OCI-M2 (cell line): Measurements from ENCODE around the gene VEGFB.

ENCODE experiments used
- DNase-seq: peaks from one replicate; lab custom pipeline; 2025; ENCODE audit not compliant: unreplicated experiment; lab: John Stamatoyannopoulos, UW

VEGFB gene

DNA sequence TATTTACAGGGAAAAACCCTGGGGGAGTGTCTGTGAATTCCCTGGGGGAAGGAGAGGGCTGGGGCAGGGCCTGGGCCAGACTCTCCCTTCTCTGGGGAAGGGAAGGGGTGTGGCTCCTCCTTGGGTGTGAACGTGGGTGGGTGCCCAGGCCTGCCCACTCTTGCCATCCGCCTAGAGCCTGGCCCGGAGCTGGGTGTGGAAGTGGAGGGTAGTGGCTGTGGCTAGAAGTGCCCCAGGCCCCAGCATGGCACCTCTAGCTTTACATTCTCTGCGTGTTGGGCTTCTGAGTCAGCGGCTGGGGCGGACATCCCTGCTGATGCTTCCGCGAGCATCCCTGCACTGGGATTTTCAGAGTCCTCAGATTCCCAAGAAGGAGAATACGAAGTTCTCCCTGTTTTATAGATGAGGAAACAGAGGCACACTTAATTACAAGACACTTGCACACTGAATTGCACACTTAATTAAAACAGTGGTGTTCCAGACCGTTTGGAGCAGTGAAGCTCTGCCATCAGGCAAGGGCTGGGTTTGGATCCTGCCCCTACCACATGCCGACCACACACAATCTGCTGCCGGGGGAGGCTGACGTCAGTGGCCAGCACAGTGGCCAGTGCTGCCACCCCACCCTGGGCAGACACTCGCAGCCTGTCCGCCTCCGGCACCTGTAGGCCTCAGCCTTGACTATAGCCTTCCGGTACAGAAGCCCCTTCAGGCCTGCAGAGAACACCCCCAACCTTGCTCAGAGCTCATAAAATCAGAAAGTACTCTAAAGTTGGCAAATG, 42.5 kb downstream of the VEGFB start:
- DNase-seq, result no peak

DNA sequence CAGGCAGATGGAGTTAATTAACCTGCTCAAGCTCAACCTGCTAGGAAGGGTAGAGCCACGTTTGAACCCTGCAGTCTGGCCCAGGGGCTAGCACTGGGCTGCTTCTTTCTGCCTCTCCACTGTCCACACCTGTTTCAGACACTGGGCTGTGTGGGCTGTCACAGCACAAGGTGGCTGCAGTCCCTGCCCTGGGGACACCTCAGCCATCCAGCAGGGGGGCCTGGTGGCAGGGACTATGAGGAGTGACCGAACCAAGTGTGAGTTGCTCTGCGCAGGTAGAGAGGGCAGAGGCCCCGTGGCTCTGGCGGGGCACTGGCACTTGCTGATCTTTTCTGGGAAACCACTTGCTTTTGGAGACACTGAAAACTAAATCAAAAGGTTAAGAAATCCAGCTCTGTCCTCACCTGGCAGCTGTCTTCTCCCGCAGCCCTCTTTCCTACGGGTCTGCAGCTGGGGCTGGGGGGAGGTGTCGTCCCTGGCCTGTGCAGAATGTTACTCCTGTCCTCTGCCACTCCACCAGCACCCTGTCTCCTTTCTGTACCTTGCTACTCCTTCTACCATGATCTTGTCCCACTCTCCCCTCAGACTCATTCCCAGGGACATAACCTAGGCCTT, 44.3 kb downstream of the VEGFB start:
- no peak for DNase-seq

DNA sequence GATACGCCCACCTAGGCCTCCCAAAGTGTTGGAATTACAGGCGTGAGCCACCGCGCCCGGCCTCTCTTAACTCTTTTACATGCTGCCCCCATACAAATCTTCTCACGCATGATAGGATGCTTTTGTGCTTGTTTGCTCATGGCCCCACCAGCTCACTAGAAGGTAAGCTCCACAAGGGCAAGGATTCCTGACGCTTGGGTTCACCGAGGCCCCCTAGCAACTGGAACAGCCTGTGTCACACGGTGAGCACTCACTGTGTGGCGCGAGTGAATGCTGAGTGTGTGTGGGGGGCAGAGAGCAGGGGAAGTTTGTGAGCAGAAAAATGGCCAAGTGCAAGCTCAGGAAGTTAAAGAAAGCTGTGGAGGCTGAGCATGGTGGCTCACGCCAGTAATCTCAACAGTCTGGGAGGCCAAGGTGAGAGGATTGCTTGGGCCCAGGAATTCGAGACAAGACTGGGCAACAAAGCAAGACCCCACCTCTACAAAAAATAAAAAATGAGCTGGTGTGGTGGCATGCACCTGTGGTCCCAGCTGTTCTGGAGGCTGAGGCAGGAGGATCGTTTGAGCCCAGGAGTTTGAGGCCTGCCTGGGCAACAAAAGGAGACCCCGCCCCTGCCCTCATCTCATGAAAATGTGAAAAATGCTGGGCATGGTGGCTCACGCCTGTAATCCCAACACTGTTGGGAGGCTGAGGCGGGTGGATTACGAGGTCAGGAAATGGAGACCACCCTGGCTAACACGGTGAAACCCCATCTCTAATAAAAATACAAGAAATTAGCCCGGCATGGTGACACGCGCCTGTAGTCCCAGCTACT, 47.8 kb downstream of the VEGFB start:
- no peak for DNase-seq

DNA sequence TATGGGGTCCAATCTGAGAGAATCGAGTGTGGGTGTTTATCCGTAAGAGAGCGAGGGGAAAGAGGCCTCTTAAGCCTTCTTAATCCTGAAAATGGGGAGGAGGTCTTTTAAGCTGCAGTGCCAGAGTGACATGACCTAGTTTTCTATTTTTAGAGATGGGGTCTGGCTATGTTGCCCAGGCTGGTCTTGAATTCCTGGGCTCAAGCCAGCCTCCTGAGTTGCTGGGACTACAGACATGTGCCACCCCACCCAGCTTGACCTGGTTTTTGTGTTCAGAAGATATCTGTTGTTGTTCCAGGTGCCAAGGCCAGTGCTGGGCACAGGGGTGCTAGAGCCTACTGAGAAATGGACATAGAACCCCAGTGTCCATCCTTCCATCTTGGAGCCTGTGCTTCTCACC, 48.7 kb downstream of the VEGFB start:
- no peak for DNase-seq

DNA sequence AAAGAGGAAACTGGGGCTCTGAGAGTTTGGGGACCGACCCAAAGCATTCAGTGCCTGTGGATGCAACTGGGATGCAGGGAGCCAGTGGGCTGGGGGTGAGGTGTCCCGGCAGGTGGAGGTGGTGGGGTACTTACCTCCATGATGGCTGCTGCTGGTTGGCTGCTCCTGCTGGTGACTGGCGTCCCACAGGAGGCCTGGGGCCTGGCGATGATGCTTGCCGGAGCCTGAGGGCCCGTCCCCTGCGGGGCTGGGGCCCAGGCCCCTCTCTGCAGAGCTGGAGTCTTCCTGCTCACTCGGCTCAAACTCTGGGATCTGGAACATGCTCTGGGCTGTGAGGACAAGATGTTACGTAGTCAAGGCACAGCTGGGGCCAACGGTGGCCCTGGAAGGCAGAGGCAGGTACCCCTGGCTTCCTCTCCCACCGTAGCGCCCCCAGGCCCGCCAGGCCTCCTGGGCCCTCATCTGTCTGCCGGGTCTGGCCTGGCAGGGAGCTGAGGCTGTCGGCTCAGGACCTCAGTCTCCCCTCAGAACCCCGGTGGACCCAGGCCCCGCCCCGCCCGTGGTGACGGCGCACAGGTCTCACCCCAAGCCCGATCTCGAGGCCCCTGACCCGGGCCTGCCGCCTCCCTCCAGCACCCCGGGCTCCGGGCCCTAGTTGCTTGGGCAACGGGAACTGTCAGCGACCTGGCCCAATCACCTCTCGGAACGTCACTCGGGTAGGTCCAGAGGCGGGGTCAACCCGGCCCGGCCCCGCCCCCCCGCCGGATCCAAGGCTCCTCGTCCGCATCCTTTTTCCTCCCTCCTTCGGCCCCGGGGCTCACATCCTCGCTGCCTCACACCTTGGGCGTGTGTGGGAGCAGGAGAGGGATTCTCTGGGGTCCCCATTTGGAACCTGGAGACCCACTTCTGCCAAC, 49.9 kb downstream of the VEGFB start, which contains the start of gene BAD:
BAD (minus strand) TSS at position 618 of the 914 bp plus-strand sequence; CDS start at position 321, 297 bp downstream.
- DNase-seq, result peak; percentile 72

DNA sequence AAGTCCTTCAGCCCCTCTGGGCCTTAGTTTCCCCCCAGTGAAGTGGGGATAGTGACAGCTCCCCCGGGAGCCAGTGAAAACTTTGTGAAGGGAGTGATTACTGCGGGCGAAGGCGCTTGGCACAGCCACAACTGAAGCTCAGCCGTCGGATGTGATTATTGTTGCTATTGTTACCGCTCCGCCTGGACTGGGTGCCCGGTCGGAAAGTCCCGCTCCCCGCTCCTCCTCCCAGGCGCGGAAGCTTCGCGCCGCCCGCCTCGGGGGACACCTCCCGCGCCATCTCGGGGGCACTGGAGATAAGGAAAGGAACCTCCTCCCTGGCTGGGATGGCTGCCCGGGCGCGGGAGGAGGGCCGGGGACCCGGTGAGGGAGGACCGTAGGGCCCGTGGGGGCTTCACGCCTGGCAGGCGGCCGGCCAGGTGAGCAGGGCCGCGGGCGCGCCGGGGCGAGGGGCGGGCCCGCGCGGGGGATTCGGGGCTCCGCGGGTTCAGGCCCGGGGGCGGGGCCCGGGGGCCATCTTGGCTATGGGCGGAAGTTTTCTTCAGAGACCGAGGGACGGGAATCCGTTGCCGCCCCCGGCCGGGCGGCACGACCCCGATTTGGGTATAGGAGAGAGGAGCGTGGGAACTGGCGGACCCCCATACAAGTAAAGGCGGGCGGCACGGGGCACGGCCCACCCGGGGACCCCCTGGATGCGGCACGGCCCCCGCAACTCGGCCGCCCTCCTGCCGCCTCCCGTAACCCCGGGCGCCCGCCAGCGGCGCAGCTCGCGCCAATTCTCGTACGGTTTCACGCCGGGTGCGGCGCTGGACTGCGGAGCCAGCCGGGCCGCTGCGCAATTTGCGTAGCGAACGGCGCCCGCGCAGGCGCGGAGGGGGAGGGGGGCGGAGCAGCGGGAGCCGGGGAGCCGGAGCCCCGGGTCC, 50.8 kb downstream of the VEGFB start, which contains the start of gene GPR137:
GPR137 (plus strand) TSS at position 887 of the 923 bp plus-strand sequence. CDS start 677 bp downstream, outside the sequence.
- DNase-seq, result no peak

DNA sequence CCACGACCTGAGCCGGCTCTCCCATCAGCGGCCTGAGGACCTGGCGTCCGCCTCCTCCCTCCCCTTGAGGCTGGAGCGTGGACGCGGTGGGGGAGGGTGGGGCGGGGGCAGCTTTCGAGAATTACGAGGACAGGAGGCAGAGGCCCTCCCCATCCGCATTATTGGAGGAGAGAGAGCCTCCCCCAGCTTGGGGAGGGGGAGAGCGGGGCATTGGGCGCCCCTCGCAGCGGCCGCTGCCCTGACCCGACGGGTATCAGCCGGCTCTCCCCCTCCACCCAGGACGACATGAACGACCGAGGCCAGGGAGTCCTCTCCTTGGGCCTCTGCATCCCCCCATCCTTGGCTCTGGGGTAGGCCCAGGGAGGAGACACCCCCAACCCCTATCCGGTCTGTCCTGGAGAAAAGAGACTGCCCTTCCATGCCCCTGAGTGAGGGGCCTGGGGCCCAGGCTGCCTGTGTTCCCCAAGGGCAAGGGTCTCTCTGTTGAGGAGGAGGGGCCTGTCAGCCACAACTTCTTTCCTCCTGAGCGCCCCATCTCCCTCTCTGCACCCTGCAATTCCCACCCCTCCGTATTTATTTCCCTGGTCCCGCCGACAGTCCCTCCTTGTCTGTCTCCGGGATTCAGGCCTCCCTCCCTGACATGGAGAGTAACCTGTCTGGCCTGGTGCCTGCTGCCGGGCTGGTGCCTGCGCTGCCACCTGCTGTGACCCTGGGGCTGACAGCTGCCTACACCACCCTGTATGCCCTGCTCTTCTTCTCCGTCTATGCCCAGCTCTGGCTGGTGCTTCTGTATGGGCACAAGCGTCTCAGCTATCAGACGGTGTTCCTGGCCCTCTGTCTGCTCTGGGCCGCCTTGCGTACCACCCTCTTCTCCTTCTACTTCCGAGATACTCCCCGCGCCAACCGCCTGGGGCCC, 51.8 kb downstream of the VEGFB start:
- DNase-seq, result no peak

DNA sequence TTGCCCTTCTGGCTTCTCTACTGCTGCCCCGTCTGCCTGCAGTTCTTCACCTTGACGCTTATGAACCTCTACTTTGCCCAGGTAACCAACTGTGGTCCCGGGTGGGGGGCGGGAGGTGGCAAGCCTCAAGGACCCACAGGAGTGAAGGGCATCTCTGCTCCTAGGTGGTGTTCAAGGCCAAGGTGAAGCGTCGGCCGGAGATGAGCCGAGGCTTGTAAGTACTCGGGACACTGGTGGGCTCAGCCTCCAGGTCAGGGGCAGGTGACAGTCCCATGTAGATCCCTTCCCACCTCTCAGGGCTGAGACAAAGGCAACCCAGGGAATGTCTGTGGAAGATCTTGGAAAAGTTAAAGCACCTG, 52.4 kb downstream of the VEGFB start:
- no peak for DNase-seq

DNA sequence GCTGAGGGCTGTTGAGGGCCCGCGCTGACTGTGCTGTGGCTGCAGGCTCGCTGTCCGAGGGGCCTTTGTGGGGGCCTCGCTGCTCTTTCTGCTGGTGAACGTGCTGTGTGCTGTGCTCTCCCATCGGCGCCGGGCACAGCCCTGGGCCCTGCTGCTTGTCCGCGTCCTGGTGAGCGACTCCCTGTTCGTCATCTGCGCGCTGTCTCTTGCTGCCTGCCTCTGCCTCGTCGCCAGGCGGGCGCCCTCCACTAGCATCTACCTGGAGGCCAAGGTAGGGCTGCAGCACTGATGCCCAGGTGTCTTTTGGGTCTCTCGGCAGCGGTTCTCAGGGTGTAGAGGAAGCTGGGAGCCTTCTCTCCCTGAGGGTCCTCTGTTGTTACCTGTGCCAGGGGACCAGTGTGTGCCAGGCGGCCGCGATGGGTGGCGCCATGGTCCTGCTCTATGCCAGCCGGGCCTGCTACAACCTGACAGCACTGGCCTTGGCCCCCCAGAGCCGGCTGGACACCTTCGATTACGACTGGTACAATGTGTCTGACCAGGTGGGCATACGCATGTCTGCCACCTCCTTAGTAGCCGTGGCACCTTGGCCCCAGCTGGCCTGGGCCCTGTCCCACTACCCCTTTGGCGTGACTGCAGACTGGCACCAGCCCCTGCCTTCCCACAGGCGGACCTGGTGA, 53.4 kb downstream of the VEGFB start:
- DNase-seq, result no peak

DNA sequence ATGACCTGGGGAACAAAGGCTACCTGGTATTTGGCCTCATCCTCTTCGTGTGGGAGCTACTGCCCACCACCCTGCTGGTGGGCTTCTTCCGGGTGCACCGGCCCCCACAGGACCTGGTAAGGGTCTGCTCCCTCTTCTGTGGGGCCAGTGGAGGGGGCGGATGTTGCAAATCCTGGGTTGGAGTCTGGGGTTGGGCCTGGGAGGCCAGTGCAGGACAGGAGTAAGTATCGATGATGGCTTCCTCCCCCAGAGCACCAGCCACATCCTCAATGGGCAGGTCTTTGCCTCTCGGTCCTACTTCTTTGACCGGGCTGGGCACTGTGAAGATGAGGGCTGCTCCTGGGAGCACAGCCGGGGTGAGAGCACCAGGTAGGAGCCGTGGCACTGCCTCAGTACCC, 54.0 kb downstream of the VEGFB start:
- DNase-seq, result no peak
